ENCODE data around the gene SEPTIN5.

GRCh38 chr22:19694696-19695095 is 19.6 kb upstream of the SEPTIN5 start:
- TF ChIP-seq, protein P1, sequence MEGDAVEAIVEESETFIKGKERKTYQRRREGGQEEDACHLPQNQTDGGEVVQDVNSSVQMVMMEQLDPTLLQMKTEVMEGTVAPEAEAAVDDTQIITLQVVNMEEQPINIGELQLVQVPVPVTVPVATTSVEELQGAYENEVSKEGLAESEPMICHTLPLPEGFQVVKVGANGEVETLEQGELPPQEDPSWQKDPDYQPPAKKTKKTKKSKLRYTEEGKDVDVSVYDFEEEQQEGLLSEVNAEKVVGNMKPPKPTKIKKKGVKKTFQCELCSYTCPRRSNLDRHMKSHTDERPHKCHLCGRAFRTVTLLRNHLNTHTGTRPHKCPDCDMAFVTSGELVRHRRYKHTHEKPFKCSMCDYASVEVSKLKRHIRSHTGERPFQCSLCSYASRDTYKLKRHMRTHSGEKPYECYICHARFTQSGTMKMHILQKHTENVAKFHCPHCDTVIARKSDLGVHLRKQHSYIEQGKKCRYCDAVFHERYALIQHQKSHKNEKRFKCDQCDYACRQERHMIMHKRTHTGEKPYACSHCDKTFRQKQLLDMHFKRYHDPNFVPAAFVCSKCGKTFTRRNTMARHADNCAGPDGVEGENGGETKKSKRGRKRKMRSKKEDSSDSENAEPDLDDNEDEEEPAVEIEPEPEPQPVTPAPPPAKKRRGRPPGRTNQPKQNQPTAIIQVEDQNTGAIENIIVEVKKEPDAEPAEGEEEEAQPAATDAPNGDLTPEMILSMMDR (conservative IDR thresholded peaks at IDR 0.05; ENCODE audit: low read depth, low read length): no peak
- no peak for TF ChIP-seq EZH2 (IDR thresholded peaks at IDR 0.05; ENCODE audit: borderline replicate concordance, low read depth, low read length, poor library complexity, severe bottlenecking)

All from A673 (cell line).